Stimulated activated CD4-positive, alpha-beta T cell treated with anti-CD3 and anti-CD28 coated beads, Interleukin-4, amount 100 ng/mL, for 4 hours (primary cell): ENCODE results near the gene ISG20.

Source experiments
- DNase-seq, 2 experiments: peaks; one replicate each; pipeline ENCODE4 v3.0.0-alpha.2; 2020

The ISG20 gene

DNA sequence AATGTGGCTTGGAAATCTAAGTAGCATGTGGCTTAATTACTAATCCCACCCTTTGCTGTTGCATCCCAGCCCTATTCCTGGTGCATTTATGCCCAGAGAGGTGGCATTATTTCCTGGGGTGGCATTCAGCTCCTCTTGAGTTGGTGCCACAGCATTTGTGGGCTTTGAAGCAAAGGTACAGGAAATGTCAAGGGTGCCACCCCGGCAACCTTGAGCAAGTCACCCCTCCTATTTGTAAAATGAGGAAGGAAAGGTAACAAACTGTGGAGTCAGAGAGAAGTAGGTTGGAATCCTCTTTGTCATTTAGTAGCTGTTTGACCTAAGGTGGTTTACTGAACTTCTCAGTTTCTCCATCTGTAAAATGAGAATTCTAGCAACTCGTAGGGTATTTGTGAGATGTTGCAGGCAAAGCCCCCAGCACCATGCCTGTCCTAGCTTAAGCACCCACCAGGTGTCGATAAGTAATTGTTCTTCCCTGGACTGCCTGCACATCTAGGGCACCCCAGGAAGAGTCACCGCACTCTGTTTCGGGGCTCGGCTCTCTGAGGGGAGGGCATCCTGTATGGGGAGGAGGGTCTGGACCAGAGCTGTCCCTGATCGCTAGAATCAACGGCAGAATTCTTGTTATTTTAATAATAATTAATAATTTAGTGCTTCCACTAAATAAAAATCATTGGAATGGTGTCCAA, 17.1 kb downstream of the ISG20 start:
- DNase-seq = no peak

DNA sequence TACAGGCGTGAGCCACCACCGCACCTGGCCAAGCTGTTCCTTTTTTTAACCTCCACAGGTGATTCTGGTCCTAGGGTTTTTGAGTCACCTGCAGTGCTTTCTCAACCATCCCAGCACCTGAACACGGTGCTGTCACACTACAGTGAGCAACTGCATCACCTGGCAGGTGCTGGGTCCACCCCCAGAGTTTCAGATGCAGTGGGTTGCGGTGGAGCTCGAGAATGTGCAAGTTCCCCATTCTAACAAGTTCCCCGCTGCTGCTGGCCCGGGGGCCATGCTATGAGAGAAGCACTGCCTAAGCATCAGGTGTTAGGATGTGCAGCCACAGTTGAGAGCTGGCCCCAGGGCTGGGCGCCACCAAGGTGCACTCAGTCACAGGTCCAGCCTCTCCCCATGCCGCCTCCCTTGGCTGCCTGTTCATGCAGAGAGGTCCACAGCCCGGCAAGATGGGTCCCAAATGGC, 18.0 kb downstream of the ISG20 start:
- no peak for DNase-seq

DNA sequence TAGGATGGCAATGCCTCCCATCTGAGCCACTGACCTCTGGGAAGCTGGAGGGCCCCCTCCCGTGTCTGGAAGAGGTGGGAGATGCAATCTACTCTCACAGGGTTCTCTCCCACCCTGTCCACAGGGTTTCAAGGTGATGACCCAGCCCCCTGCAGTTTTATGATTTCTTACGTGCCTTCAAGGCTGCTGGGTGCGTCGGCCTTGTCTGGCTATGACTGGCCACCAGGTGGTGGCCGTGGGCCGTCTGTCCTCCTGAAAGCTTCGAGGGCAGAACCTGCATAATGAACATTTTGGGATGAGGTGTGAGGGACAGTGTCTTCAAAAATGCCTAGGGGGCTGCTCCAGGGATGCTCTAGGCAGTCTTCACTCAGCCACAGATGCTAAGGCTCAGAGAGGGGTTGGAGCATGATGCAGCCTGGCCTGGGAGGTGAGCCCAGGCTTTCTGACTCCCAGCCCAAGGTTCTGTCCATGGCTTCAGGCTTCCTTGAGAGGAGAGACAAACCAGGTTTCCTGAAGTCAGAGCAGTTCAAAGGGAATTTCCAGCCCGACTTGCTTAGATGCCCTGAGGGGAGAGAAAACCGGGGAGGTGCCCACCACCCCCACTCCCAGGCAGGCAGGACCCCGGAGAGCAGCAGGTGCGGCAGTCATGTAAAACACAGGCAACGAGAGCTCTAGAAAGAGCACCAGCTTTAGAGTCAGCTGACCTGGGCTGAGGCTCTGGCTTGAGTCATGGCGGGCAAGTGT, 18.7 kb downstream of the ISG20 start:
- no peak for DNase-seq

DNA sequence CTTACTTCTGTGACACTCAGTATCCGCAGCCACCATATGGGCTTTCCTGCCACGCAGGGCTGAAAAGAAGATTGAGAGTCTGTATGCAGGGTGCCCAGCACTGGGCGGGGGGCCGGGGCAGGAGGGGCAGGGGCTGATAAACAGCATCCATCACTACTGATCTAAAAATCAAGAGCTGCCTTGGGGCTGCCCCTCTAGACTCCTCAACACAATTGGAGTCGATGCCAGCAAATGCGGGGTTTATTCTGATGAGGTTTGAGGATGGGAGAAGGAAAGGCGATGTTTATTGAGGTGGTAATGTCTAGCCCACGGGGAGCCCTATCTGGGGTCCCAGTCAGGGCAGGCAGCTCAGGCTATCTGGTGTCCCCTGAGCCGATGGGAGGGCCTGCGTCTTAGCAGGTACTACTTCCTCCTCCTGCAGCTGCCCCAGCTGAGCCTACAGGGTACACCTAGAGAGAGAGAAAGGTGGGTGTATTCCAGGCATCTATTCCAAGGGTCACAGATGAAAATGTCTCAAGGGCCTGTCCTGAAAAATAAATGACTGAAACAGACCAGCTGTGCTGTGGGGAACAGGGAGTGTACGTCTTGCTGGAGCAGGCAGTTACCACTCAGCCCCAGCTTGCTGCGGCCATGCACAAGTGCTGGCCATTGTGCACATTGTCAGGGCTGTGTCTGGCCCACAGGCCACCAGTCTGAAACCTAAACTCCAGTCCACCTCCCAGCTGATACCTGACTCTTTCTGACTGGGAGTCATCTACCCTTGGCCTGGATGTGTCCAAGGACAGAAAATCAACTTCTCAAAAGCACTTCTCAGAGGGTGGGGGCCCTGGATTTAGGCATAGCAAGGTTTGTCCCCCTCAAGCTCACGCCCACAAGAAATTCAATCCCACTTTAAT, 19.5 kb downstream of the ISG20 start:
- DNase-seq = no peak

DNA sequence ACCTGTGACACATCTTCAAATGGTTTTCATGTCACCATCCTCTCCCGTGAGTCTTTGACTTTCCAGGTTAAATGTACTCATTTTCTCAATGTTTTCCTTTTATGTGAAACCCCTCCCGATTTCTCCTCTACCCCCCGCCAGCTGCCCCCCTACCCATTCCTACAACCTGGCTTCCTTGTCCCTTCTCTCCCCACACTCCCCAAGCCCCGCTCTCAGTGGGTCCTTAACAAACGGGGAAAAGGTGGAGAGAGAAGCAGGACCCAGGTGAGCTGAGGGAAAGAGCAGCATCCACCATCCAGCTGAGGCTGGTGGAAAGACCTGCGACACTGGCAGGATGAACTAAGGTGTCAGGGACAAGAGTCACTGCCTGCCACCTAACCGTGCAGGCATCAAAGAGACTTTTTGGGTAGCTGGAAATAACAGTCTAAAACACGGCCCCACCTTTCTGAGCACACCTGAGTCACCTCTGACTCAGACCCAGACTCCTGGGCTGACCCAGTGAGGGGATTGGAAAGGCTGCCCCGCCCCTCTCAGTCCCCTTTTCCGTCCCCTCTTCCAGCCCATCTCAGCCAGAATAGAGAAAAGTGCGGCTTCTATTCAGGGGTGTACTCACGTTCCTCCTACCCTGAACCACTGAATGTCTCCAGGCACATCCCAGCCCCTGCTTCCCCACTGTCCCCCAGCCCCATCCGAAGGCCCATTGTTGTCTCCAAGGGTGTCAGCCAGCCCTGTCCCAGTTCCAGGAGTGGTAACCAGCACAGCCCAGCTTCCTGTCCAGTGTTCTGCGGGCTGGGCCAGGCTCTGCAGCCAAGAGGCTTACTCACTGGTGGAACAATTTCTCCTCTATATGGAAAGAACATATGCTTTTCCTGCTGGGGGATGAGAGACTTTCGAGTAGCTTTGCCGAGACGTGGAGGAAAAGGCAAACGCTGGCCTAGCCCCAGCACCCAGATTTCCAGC, 20.4 kb downstream of the ISG20 start:
- peak in 1 of 2 experiments; percentile 34 for DNase-seq

DNA sequence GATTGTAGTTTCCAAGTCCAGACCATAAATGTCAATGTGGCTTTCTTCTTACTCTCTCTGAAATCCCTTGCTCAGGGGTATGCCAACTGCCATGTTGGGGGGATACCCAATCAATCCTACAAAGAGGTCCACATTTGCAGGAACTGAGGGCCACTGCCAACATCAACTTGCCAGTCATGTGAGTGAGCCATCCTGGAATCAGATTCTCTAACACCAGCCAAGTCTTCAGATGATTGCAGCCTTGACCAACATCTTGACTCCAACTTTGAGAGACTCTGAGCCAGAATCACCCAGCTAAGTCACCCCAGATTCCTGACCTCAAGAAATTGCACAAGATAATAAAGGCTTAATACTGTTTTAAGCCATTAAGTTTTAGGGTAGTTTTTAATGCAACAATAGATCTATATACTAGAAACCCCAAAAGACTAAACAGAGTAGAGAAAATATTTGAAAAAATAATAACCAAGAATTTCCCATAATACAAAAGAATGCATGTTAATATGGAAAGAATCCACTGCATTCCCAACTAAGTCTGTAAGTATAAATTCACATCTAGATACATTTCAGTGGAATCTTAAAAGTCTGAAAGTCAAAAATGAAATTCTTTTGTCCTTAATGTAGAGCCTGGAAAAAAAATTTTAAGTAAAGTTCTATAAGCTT, 22.4 kb downstream of the ISG20 start:
- no peak for DNase-seq

DNA sequence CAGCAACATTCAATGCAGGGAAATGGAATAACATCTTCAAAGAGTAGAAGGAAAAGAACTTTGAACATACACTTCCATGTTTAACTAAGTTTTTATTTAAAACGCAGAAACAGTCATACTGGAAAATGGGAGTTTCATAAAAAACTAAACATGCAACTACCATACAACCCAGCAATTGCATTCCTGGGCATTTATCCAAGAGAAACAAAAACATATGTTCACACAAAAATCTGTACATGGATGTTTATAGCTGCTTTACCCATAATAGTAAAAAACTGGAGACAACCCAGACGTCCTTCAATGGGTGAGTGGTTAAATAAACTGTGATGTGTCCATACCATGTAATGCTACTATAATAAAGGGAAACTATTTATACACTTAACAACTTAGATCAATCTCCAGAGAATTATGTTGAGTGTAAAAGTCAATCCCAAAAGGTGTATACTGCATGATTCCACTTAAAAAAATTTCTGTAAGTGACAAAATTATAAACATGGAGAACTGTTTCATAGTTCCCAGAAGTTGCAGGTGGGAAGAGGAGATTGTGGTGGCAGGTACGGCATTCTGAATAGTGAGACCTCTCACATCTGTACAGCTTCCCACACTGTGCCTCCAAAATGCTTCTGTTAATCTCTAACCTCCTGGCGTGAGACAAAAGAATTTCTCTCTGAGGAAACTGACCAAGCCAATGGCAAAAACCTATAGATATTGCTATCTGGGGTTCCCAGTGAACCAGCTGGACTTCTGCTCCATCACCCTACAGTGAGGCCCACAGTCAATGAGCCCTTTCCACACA, 23.1 kb downstream of the ISG20 start:
- no peak for DNase-seq

DNA sequence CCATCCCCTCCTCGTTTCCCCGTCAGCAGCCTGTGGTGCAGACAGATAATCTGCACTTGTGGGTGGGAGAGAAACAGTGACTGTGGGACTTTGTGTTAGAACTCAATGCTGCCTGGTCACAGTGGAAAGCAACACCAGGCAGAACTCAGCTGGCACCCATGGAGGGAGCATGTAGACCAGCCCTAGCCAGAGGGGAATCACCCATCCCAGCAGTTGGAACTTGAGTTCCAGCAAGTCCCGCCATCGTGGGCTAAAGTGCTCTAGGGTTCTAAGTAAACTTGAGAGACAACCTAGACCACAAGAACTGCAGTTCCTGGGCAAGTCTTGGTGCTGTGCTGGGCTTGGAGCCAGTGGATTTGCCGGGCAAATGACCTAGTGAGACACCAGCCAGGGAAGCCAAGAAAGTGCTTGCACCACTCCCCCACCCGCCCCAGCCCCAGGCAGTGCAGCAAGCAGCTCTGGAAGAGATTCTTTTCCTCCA, 24.4 kb downstream of the ISG20 start:
- DNase-seq = no peak

DNA sequence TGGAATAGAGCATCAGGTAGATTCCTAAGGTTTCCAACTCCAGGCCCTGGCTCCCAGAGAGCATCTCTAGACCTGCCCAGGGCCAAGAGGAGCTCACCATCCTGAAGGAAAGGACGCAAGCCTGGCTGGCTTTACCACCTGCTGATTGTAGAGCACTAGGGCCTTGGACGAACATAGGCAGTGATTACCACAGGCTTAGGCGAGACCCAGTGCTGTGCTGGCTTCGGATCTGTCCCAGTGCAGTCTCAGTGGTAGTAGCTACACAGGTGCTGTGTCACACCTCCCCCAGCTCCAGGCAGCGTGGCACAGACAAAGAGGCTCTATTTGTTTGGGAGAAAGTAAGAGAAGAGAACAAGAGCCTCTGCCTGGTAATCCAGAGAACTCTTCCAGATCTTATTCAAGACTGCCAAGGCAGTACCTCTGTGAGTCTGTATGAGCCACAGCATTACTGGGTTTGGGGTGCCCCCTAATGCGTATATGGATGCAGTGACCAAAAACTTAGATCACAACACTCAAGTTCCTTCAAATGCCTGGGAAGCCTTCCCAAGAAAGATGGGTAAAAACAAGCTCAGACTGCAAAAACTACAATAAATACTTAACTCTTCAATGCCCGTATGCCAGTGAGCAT, 25.4 kb downstream of the ISG20 start:
- peak in 1 of 2 experiments; percentile 48 for DNase-seq

DNA sequence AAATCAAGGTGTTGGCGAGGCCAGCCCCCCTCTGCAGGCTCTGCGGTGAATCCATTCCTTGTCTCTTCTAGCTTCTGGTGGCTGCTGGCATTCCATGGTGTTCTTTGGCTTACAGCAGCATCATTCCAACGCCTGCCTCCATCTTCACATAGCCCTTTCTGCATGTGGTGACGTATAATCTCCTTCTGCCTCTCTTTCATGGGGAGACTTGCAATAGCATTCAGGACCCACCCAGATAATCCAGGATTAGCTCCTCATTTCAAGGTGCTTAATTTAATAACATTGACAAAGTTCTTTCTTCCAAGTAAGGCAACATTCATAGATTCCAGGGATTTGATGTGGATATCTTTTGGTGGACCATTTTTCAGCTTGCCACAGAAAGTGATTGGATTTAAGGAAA, 35.8 kb downstream of the ISG20 start:
- no peak for DNase-seq

DNA sequence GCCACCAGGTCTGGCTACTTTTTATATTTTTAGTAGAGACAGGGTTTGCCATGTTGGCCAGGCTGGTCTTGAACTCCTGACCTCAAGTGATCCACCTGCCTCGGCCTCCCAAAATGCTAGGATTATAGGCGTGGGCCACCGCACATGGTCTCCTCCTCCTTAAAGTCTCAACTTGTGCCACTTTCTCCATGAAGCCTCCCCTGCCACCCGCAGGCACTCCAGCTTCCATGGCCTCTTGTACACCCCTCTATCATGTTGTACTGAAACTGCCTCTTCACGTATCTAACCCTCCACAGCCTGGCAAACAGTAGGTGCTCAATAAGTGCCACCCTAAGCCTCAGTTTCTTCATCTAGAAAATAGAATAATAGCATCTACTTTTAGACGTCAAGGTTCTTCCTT, 39.9 kb downstream of the ISG20 start:
- DNase-seq = no peak

DNA sequence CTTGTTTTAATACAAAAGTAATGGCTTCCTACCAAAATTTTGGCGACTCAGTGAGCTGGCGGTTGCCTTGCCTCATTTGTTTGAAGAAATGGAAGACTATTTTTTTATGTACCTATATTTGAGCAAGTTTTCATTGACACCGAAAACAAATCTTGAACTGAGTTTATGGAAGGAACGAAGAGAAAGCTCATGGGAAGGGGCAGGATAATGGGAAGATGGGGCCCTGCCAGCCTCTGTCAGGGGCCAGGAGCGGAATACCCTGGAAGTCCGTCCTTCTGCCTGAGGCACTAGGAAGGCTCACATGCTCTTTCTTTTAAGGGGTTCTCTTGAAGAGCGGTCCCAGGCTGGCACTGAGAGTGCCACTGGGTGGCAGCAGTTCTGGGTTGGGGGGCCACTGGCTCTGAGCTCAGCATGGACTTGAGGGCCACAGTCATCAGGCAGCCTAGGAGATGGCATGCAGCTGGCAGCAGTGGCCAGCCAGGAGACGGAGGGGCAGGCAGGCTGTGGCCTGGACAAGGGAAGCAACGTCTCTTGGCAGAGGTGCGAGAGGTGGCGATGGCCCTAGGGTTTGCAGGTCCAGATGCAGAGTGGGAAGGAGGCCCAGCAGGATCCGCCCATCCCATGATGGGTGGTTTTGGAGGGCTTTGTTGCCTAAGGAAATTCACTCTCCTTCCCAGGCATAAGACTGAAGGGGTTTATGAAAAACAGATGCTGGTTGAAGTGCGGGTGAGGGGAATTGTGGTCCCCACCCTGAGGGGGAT, 41.6 kb downstream of the ISG20 start:
- no peak for DNase-seq

DNA sequence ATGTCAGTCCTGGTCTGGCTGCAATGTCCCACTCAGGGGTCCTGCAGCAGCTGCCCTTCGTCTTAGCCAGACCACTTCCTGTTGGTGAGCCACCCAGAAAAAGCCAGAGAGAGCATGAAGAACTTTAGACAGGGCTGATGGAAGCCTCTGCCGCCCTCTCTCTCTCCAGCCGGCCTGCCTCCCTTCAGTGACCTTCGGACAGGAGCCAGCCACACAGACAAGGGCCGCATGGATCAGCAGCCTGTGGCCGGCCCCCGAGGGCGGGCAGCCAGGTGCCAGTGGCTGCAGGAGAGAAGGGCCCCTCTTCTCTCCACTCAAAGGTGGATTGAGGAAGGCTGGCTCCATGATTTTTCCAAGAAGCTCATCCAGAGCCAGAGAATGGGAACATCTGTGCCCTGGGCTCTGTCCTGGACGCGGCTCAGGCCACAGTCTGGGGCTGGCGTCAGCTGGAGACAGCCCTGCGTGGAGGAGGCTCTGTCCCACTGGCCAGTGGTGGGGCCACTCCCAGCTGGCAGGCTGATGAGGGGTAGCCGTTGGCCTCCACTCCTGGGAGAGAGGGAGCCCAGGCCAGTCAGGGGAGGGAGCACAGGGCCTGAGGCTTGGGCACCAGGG, 42.9 kb downstream of the ISG20 start:
- DNase-seq = no peak

DNA sequence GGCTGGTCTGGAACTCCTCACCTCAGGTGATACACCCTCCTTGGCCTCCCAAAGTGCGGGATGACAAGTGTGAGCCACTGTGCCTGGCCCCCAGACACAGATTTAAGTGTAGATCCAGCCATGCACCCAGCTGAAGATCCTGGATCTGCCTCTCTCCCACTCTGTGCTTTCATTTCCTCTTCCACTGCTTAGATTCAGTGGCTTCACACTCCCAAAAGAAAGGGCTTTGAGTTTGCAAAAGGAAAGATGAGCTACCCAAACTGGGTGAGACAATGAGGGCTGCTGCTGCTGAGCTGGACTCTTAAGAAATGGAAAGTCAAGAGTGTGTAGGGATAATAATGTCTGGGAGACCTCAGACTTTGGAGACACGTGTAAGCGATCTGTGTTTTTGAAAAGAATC, 45.5 kb downstream of the ISG20 start:
- no peak for DNase-seq

DNA sequence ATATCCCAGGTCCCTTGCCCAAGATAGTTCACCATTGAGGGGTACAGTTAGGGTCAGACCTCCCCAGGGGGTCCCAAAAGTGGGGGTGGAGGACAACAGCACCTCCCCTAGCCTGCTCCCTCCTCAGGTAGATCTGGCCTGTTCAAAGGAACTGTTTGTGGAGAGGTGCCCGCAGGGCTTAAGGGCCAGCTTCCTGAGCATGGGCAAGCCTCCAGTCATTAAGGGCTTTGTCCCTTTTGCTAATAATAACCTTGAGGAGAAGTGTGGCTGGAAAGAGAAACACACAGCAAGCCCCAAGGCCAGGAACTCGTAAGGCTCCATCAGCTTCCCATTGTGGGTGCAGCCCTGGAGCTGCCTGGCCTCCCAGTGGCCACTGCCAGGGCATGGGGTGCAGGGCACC, 47.4 kb downstream of the ISG20 start:
- DNase-seq = no peak

DNA sequence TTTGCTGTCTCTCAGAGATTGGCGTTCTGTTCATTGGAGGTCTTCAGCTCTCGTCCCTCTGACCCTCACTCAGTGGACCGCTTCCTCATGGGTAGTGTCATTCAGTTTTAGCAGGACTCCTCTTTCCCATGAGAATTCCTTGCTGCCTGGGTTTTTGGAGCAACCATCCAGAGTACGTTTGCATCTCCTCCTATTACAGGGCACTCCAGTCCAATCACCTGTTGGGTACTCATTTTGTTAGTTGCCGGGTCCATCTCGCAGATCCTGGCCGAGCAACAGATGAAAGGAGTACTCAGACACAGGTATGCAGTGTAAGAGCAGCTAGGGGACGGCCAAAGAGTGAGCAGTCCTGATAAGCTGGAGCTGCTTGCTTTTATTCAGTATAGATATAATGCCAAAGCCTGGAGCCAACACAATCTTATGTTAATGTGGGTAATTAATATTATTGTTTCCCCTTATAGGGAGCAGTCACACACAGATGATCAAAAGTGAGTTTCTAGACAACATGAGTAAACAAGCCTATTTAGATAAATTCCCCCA, 49.6 kb downstream of the ISG20 start:
- DNase-seq = no peak

DNA sequence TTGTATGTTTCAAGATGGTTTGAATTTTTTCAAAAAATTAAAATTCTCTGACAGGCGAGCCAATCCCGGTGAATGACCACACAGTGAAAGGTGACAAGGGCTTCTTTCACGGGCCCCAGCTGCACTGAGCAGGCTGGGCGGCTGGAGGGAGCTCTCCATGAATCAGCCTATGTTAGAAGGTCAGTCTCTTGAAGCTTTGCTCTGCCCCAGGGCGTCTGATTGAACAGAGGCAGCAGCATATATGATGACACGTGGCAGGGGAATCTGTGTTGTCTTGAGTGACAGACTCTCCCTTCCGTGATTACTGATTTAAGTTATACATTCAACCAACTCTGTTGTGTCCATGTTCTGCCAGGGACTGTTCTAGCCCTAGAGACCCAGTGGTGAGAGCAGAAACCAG, 51.5 kb downstream of the ISG20 start:
- DNase-seq = no peak

DNA sequence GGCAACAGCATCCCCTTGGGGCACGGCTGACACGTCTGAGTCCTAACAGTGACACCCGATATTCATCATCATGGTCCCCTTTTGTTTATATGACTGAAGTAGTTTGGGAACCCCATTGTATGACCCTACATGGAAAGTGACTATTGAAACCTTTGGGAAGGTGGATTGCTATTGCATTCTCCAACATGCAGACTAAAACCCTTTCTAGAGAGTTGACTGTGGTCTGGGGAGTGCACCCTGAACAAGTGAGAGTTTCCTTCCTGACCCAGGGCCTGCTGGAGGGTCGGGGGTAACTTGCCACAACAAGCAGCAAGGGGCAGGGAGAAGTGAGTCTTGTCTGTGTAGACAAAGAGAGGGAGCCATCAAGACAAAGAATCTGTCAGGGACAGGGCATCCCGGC, 54.4 kb downstream of the ISG20 start:
- DNase-seq = no peak

DNA sequence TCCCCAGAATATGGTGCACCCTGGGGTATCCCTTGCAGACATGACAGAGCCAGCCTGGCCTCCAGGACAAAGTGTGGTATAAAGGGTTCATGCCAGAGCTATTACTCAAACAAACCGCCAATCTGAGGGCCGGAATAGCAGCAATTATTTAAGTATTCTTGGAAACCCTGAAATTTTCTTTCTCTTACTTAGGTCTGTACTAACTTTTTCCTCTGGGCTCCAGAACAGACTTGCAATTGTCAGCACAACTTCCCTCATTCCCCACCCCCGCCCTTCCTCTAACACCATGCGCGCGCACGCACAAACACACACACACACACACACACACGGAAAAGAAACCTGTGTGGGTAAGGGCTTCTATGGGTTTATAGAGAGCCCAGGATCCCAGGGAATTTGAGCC, 56.3 kb downstream of the ISG20 start:
- DNase-seq = no peak
